ENCODE measurements around the gene TSPAN33. TPM values are rescaled to one million over a fixed set of nuclear protein-coding genes. Genes with fewer than 3 reads are reported as not detected.

Gene TSPAN33
- 10 to 100 TPM in 1 of 3 donors, 1 to 10 TPM in 2; 3.9 to 11.4 (median 5.4) TPM for total RNA-seq

- H3K27me3 ChIP-seq = no peaks in the 10 kb centered on the region
- TF ChIP-seq POLR2A (IDR thresholded peaks at IDR 0.05) (no peak), CTCF (IDR thresholded peaks at IDR 0.05) (no peak), POLR2AphosphoS5 (IDR thresholded peaks at IDR 0.05) (no peak)
- DNase-seq (ENCODE audit: low spot score in 2 of 2) = peak; percentile 57 to 77
- no peaks in the 10 kb centered on the region for H3K9me3 ChIP-seq
- no peak within 1 kb of the TSS for H3K27ac ChIP-seq
- no peaks in the 10 kb centered on the region for H3K36me3 ChIP-seq
- H3K4me3 ChIP-seq = peak within 1 kb of the TSS; percentile 45 to 73 (median 61)
- intact Hi-C loops (cut with DNase I; ENCODE audit: low total_unique reads) = no loop called here
- H3K4me1 ChIP-seq = no peaks in the 10 kb centered on the region
Observed at GRCh38 chr7:129144095-129144833, at the start of gene TSPAN33. Gene TSPAN33, plus strand, starts transcription at chr7:129144707. Its CDS starts 274 bp downstream, at chr7:129144981.

GRCh38 chr7:129095258-129095657 lies 49.2 kb upstream of the TSPAN33 start:
- intact Hi-C loops (cut with DNase I; ENCODE audit: low total_unique reads) = no loop called here
- Histone ChIP-seq H3K9me3 (no peaks in the 10 kb centered on the region), H3K4me1 (no peaks in the 10 kb centered on the region), H3K27ac (no peak overlapping the region), H3K27me3 (no peaks in the 10 kb centered on the region), H3K4me3 (no peak overlapping the region), H3K36me3 (no peaks in the 10 kb centered on the region)
- DNase-seq (ENCODE audit: low spot score in 2 of 2) = no peak
- TF ChIP-seq POLR2A (IDR thresholded peaks at IDR 0.05) (no peak), CTCF (IDR thresholded peaks at IDR 0.05) (no peak), POLR2AphosphoS5 (IDR thresholded peaks at IDR 0.05) (no peak)

- no peak for TF ChIP-seq POLR2A (IDR thresholded peaks at IDR 0.05)
- no peak for TF ChIP-seq POLR2AphosphoS5 (IDR thresholded peaks at IDR 0.05)
- TF ChIP-seq CTCF (IDR thresholded peaks at IDR 0.05) = no peak
- Histone ChIP-seq H3K36me3 (no peaks in the 10 kb centered on the region), H3K9me3 (no peaks in the 10 kb centered on the region), H3K4me1 (peaks cover 0 to 8% of the 10 kb centered on the region in 2 donors), H3K27ac (no peak overlapping the region), H3K27me3 (no peaks in the 10 kb centered on the region), H3K4me3 (no peak overlapping the region)
- intact Hi-C loops (cut with DNase I; ENCODE audit: low total_unique reads) = no loop called here
- DNase-seq (ENCODE audit: low spot score in 2 of 2) = no peak
Observed at GRCh38 chr7:129098409-129099084, 46.0 kb upstream of the TSPAN33 start.

- TF ChIP-seq POLR2A (IDR thresholded peaks at IDR 0.05) (no peak), CTCF (IDR thresholded peaks at IDR 0.05) (no peak), POLR2AphosphoS5 (IDR thresholded peaks at IDR 0.05) (no peak)
- intact Hi-C loops (cut with DNase I; ENCODE audit: low total_unique reads) = no loop called here
- no peaks in the 10 kb centered on the region for H3K27me3 ChIP-seq
Observed at GRCh38 chr7:129100827-129101166, 43.7 kb upstream of the TSPAN33 start.

GRCh38 chr7:129101746-129102145 lies 42.8 kb upstream of the TSPAN33 start:
- Histone ChIP-seq H3K9me3 (no peaks in the 10 kb centered on the region), H3K4me1 (peaks cover 0 to 11% of the 10 kb centered on the region in 2 donors), H3K27me3 (no peaks in the 10 kb centered on the region), H3K36me3 (no peaks in the 10 kb centered on the region), H3K27ac (no peak overlapping the region), H3K4me3 (no peak overlapping the region)
- TF ChIP-seq POLR2AphosphoS5 (IDR thresholded peaks at IDR 0.05) (no peak), POLR2A (IDR thresholded peaks at IDR 0.05) (no peak), CTCF (IDR thresholded peaks at IDR 0.05) (no peak)
- intact Hi-C loops (cut with DNase I; ENCODE audit: low total_unique reads) = no loop called here
- no peak for DNase-seq (ENCODE audit: low spot score in 2 of 2)

More at GRCh38 chr7:129100827-129101166, 43.7 kb upstream of the TSPAN33 start:
- Histone ChIP-seq H3K4me1 (peaks cover 0 to 11% of the 10 kb centered on the region in 2 donors), H3K9me3 (no peaks in the 10 kb centered on the region), H3K36me3 (no peaks in the 10 kb centered on the region), H3K27ac (no peak overlapping the region), H3K4me3 (no peak overlapping the region)
- no peak for DNase-seq (ENCODE audit: low spot score in 2 of 2)
